ENCODE data around the gene KLK12. TPM values are rescaled to one million over a fixed set of nuclear protein-coding genes. Genes with fewer than 3 reads are reported as not detected.

Gene KLK12
- total and polyA plus RNA-seq, 2 donors (not counting 3 experiments of a cell fraction or from before 2014, with no cell fraction given) = not detected

- Histone ChIP-seq H3K4me3 (replicated peaks in 1 of 3; ENCODE audit: insufficient read depth in 1 of 3, low read depth in 1 of 3, low read length in 3 of 3) (no peak overlapping the region), H3K4me1 (ENCODE audit: control insufficient read depth, extremely low read depth, insufficient read depth, low read length) (no peaks in the 10 kb centered on the region), H3K9me1 (replicated peaks; ENCODE audit: control insufficient read depth, extremely low read depth, insufficient read depth, low read length) (no peaks in the 10 kb centered on the region), H2AFZ (ENCODE audit: low read depth, low read length) (no peak overlapping the region), H3K27me3 (ENCODE audit: control insufficient read depth in 2 of 2, insufficient read depth in 2 of 2, low read length in 2 of 2) (peaks cover 11 to 21% of the 10 kb centered on the region in 2 experiments), H4K20me1 (replicated peaks; ENCODE audit: control insufficient read depth, extremely low read depth, insufficient read depth, low read length) (no peaks in the 10 kb centered on the region), H3K9ac (replicated peaks; ENCODE audit: extremely low read depth, insufficient read depth, low read length) (no peak overlapping the region), H3K27ac (ENCODE audit: insufficient read depth, low read depth, low read length) (no peak overlapping the region), H3K36me3 (ENCODE audit: control insufficient read depth in 2 of 2, extremely low read depth in 1 of 2, insufficient read depth in 2 of 2, low read length in 2 of 2) (no peaks in the 10 kb centered on the region), H3K79me2 (ENCODE audit: control insufficient read depth, insufficient read depth, low read length) (no peaks in the 10 kb centered on the region), H3K9me3 (replicated peaks; ENCODE audit: control insufficient read depth, insufficient read depth, low read length) (no peaks in the 10 kb centered on the region), H3K4me2 (ENCODE audit: insufficient read depth, low read length) (no peak overlapping the region)
- intact Hi-C loops (cut with micrococcal nuclease) (no loop called here), dilution Hi-C loops (cut with MboI; ENCODE audit: extremely low pct_ligation_motif_present, low sequenced_read_pairs) (no loop called here)
- POLR2A ChIA-PET = no interaction called here
- TF ChIP-seq MAX (IDR thresholded peaks at IDR 0.05; ENCODE audit: insufficient read depth, insufficient read length) = no peak
- TF ChIP-seq POLR2A (IDR thresholded peaks at IDR 0.05; ENCODE audit: low read depth, low read length) = no peak
- no peak for TF ChIP-seq MYC (IDR thresholded peaks at IDR 0.05; ENCODE audit: low read depth, low read length)
- no peak for TF ChIP-seq FOS (IDR thresholded peaks at IDR 0.05; ENCODE audit: borderline replicate concordance, insufficient read depth, low read length)
- no peak for TF ChIP-seq JUN (IDR thresholded peaks at IDR 0.05; ENCODE audit: borderline replicate concordance, insufficient read depth, insufficient read length, low read depth)
- no peak for TF ChIP-seq CTCF (IDR thresholded peaks at IDR 0.05; ENCODE audit: extremely low read depth in 1 of 2, insufficient read depth in 1 of 2, low read depth in 1 of 2, low read length in 2 of 2)
- TF ChIP-seq POLR2AphosphoS5 (IDR thresholded peaks at IDR 0.05; ENCODE audit: insufficient read depth, low read depth, low read length) = no peak
- TF ChIP-seq EZH2 (IDR thresholded peaks at IDR 0.05; ENCODE audit: borderline replicate concordance, low read depth, low read length, severe bottlenecking) = no peak
- no peak for TF ChIP-seq GATA2 (IDR thresholded peaks at IDR 0.05; ENCODE audit: insufficient read depth, insufficient read length, low read depth, low read length)
- FAIRE-seq (no peak), DNase-seq (ENCODE audit: low read depth, low spot score) (no peak)
- CTCF ChIA-PET = no interaction called here
- BruUV-seq (replicated peaks) = no TSS peak
These were observed 20.6 kb downstream of the KLK12 start for GRCh38 chr19:51014242-51014641.

All from endothelial cell of umbilical vein (primary cell).